Adrenal gland (tissue), 5 donors: ENCODE measurements around the gene CNKSR3.

Experiments used
- POLR2A ChIP-seq, 2 donors: fragments of 450-650 bp; IDR thresholded peaks; one replicate each; pipeline ENCODE4 v1.6.1; 2017; ENCODE audit warnings: antibody characterized with exemption in 2 of 2, mild to moderate bottlenecking in 2 of 2, moderate library complexity in 1 of 2
- TF ChIP-seq, protein P1 (sequence below), 6 experiments: fragments of 450-650 bp in 4 of 6; fragments of 200-600 bp in 2 of 6; sonication (generic) in 1 of 6; IDR thresholded peaks; 1 replicate in 5 of 6; 2 replicates in 1 of 6; pipeline versions ENCODE4 v1.5.1 to v1.8.0; 2016 to 2021; ENCODE audit warnings: antibody characterized with exemption in 6 of 6, mild to moderate bottlenecking in 2 of 6, moderate library complexity in 1 of 6
- donor health status: DM: no; HTN: no; CAD: no.

DNA sequence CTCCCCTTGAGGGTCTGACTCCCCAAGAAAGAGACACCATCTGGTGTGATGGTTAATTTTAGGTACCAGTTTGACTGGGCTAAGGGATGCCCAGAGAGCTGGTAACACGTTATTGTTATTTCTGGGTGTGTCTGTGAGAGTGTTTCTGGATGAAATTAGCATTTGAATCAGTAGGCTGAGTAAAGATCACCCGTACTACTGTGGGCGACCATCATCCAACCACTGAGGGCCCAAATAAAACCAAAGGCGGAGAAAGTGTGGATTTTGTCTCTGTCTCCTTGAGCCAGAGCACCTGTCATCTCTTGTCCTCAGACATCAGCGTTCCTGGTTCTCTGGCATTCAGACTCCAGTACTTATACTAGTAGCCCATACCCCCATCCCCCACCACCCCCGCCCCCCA is 7.9 kb upstream of the CNKSR3 start:
- TF ChIP-seq, protein P1, sequence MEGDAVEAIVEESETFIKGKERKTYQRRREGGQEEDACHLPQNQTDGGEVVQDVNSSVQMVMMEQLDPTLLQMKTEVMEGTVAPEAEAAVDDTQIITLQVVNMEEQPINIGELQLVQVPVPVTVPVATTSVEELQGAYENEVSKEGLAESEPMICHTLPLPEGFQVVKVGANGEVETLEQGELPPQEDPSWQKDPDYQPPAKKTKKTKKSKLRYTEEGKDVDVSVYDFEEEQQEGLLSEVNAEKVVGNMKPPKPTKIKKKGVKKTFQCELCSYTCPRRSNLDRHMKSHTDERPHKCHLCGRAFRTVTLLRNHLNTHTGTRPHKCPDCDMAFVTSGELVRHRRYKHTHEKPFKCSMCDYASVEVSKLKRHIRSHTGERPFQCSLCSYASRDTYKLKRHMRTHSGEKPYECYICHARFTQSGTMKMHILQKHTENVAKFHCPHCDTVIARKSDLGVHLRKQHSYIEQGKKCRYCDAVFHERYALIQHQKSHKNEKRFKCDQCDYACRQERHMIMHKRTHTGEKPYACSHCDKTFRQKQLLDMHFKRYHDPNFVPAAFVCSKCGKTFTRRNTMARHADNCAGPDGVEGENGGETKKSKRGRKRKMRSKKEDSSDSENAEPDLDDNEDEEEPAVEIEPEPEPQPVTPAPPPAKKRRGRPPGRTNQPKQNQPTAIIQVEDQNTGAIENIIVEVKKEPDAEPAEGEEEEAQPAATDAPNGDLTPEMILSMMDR (IDR thresholded peaks at IDR 0.05), result no peak
- no peak for TF ChIP-seq POLR2A (IDR thresholded peaks at IDR 0.05)
